ENCODE results near the gene MPC1.

MPC1 gene

GRCh38 chr6:166382933-166383801 lies at the start of gene MPC1:
Gene MPC1 (minus strand): TSS chr6:166382940. CDS start chr6:166382876, 64 bp downstream.
- peak; percentile 80 for DNase-seq

- DNase-seq, result no peak
Measured at GRCh38 chr6:166430269-166430668, 47.5 kb upstream of the MPC1 start.

GRCh38 chr6:166424431-166424830 lies 41.7 kb upstream of the MPC1 start:
- DNase-seq, result no peak

- no peak for DNase-seq
Measured at GRCh38 chr6:166423781-166424180, 41.0 kb upstream of the MPC1 start.

GRCh38 chr6:166423051-166423745 lies 40.5 kb upstream of the MPC1 start:
- DNase-seq, result no peak

- no peak for DNase-seq
Measured at GRCh38 chr6:166422201-166422940, 39.6 kb upstream of the MPC1 start.

GRCh38 chr6:166420351-166420750 lies 37.6 kb upstream of the MPC1 start:
- no peak for DNase-seq

- no peak for DNase-seq
Measured at GRCh38 chr6:166419717-166420116, 37.0 kb upstream of the MPC1 start.

GRCh38 chr6:166419286-166419685 lies 36.5 kb upstream of the MPC1 start:
- DNase-seq, result no peak

GRCh38 chr6:166418691-166419143 lies 36.0 kb upstream of the MPC1 start:
- DNase-seq, result no peak

GRCh38 chr6:166417285-166417691 lies 34.5 kb upstream of the MPC1 start:
- DNase-seq, result no peak

GRCh38 chr6:166415833-166416347 lies 33.1 kb upstream of the MPC1 start:
- DNase-seq, result no peak

- no peak for DNase-seq
Measured at GRCh38 chr6:166415306-166415705, 32.6 kb upstream of the MPC1 start.

GRCh38 chr6:166413491-166413951 lies 30.8 kb upstream of the MPC1 start:
- no peak for DNase-seq

GRCh38 chr6:166412911-166413384 lies 30.2 kb upstream of the MPC1 start:
- no peak for DNase-seq

GRCh38 chr6:166412156-166412910 lies 29.6 kb upstream of the MPC1 start:
- no peak for DNase-seq

- no peak for DNase-seq
Measured at GRCh38 chr6:166411721-166412151, 29.0 kb upstream of the MPC1 start.

- DNase-seq, result no peak
Measured at GRCh38 chr6:166411271-166411670, 28.5 kb upstream of the MPC1 start.

- no peak for DNase-seq
Measured at GRCh38 chr6:166410426-166410935, 27.7 kb upstream of the MPC1 start.

GRCh38 chr6:166408936-166409755 lies 26.4 kb upstream of the MPC1 start:
- no peak for DNase-seq

- no peak for DNase-seq
Measured at GRCh38 chr6:166406197-166406596, 23.5 kb upstream of the MPC1 start.
